NCI-H82 treated with DMSO at 0.1 percent for 48 hours (cell line): Measurements from ENCODE around the gene CHMP5.

ENCODE experiments used
- DNase-seq: peaks from one replicate; lab custom pipeline; 2025; ENCODE audit not compliant: unreplicated experiment; lab: John Stamatoyannopoulos, UW

The CHMP5 gene

GRCh38 chr9:33273266-33273971 is 8.6 kb downstream of the CHMP5 start:
- DNase-seq, result no peak

DNA sequence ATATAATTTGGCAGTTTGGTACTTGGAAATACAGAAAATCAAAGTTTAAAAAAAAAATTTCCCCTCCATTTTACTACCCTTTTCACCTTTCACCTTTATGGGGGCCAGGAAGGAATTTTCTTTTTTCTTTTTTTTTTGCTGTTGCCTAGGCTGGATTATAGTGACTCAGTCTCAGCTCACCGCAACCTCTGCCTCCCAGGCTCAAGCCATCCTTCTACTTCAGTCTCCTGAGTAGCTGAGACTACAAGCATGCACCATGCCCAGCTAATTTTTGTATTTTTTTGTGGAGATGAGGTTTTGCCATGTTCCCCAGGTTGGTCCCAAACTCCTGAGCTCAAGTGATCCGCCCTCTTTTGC is 9.1 kb downstream of the CHMP5 start:
- DNase-seq, result no peak

- DNase-seq, result no peak
Measured at GRCh38 chr9:33277484-33277883, 12.6 kb downstream of the CHMP5 start.

GRCh38 chr9:33285502-33285901 is 20.7 kb downstream of the CHMP5 start:
- no peak for DNase-seq

DNA sequence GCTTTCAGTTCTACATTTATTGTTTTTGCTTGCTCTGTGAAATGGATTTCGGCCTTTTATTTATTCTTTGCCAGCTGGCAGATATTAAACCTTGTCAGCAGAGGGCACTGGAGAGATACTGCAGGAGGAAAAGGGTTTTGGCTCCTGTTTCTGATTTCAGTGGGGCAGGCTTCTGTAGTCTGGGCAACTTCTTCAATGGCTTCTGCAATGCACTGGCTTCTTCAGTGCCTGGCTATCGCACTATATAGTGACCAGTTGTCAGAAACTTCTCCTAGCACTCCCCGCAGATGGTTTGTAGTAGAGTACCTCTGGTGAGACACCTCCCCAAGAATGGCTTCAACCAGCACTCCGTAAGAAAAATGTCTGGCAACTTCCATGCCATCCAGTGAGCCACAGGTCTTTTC is 22.2 kb downstream of the CHMP5 start:
- DNase-seq, result peak; percentile 30

DNA sequence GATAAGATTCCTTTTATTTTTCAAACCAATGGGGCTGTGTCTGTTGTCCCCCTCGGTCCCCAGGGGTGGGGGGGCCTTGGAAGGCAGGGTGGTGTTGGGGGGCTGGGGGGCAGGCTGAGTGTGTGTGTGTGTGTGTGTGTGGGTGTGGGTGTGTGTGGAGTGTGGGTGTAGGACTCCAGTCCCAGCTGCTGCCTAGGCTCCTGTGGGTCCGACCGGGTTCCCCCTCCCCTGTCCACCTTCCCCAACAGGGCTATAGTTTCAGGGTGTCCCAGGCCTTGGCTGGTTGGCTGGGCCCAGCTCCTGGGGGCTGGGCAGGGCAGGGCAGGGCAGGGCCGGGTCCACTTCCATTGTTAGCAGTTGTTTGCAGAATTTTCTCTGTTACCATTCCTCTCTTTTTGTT is 23.4 kb downstream of the CHMP5 start:
- no peak for DNase-seq

DNA sequence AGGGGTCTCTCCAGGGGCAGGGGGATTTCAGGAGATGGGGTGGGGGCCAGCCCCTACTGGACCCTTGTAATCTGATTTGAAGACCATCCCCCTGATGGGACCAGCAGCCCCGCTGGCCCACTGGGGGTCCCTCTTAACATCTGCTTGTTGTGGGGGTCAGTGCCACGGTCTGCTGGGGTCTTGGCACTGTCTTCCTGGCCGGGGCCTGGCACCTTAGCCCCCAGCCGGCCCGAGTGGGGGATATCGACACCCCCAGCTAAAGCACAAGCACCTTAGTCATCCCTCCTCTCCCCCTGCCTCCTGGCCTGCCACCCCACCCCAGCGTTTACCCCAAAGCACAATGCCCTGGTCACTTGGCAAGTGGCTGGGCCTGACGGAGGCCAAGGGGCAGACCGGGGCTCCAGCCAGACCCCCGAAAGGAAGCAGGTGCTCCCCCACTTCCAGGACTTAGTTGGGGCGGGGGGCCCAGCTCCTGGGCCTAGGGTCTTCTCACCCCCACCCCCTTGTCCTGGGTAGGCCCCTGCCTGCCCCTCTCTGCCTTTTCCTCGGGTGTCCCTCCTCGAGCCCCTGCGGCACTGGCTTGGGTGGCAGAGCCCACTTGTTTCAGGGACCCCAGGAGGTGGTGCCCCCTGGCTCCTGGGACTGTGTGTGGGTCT is 24.1 kb downstream of the CHMP5 start:
- DNase-seq, result no peak

GRCh38 chr9:33289496-33289895 is 24.6 kb downstream of the CHMP5 start:
- DNase-seq, result no peak

DNA sequence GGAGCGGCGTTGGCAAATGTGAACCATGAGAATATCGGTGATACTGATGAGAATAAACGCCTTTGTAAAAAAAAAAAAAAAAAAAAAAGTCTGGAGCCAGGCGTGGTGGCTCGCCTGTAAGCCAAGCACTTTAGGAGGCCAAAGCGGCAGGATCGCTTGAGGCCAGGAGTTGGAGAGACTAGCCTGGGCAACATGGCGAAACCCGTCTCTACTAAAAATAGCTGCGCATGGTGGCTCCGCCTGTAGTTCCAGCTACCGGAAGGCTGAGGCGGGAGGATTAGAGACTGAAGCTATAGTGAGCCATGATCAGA is 25.0 kb downstream of the CHMP5 start:
- DNase-seq, result no peak

GRCh38 chr9:33290247-33291030 is 25.6 kb downstream of the CHMP5 start, which contains the start of gene NFX1:
Gene NFX1, plus strand, starts transcription at chr9:33290516. Its CDS starts 57 bp downstream, at chr9:33290573.
- DNase-seq, result peak; percentile 82

GRCh38 chr9:33291031-33291397 is 26.2 kb downstream of the CHMP5 start:
- DNase-seq, result no peak

GRCh38 chr9:33291901-33292300 is 27.1 kb downstream of the CHMP5 start:
- no peak for DNase-seq

GRCh38 chr9:33293782-33294181 is 28.9 kb downstream of the CHMP5 start:
- no peak for DNase-seq

GRCh38 chr9:33294670-33295432 is 30.0 kb downstream of the CHMP5 start:
- no peak for DNase-seq

- no peak for DNase-seq
Measured at GRCh38 chr9:33295571-33295970, 30.7 kb downstream of the CHMP5 start.

- DNase-seq, result no peak
Measured at GRCh38 chr9:33297432-33297831, 32.6 kb downstream of the CHMP5 start.

DNA sequence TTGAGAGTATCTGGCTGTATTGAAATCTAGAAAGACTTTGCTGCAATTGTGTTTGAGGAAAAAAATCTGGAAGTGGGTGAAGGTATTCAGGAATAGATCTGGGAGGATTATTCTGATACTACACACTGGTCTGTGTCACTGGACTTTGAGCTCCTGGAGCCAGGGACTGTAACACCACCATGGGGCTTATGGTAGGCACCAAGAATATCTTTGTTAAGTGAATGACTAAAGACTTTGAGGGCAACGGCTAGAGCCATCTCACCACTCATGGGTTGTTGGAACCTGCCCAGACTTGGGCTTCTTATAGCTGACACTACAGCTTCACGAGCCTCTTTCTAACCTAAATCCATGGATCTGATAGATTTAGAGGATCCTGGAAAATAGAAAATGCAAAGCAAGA is 35.7 kb downstream of the CHMP5 start:
- no peak for DNase-seq

DNA sequence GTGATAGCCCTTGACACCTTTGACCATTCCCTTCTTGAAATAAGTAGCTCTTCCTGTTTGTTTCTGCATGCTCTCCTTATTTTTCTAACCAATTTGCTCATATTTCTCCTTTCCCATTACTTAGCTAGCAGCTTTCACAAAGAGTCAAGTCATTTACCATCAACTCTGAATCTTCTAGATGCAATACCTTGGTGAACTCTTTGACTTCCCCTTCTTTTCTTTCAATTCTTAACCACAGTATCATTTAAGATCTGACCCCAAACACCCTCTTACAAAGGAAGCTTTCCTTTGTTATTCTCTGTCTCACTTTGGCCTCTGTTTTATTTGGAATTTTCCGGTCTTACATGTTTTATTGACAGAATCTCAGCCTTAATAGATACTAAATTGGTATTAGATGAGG is 39.5 kb downstream of the CHMP5 start:
- DNase-seq, result no peak

DNA sequence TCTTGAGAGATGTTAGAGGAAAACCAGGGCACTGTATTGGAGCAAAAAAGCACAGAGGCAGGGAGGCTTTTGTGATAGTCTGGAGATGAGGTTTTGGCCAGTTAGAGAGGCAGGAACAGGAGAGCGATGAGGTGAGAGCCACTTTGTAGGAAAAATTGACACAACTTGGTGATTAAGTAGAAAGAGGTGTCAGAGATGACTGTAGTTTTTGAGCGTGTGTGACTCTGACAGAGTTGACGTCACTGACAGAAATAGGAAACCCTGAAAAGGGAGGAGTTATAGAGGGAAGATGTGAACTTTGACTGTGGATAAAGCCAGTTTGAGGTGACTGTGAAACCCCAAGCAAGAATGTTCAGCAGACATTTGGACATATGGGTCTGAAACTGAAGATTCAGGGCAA is 41.2 kb downstream of the CHMP5 start:
- no peak for DNase-seq

DNA sequence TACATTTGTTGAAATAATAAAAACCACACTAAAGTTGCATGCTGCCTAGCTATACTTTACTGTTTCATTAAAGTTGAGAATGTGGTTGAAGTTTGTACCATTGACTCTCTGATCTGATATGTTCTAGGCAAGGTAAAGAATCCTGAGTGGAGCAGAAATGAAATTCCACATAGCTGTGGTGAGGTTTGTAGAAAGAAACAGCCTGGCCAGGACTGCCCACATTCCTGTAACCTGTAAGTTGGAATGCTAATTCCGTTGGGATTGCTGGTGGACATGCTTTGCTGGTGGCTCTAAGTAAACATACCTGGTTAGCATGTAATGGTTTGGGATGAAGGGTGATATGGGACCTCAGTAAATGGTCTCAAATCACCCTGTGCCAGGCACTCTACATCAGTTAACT is 42.2 kb downstream of the CHMP5 start:
- DNase-seq, result no peak

- no peak for DNase-seq
Measured at GRCh38 chr9:33309903-33310302, 45.1 kb downstream of the CHMP5 start.

DNA sequence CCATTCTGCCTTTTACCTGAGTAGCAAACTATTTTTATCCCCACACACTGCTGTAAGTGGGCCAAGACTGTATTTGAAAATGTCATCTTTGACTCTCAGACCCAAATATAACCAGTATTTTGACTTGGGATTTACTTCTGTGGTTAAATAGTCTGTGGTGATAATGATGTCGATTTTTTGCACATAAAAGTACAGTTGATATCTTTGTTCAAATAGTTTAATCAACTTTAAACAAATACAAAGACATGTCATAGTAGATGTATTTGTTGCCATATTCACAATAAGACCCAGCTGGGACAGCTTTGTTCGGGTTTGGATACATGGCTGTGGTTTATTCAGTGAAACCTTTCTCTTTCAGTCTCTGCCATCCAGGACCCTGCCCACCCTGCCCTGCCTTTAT is 45.9 kb downstream of the CHMP5 start:
- no peak for DNase-seq
